Endothelial cell of umbilical vein (primary cell): ENCODE measurements around the gene SLCO3A1.

Experiments used
- CTCF ChIP-seq, 2 donors: IDR thresholded peaks; 1 replicate in 1 of 2; 2 replicates in 1 of 2; pipeline ENCODE4 v1.5.1; 2011; ENCODE audit warnings: low read length in 2 of 2, mild to moderate bottlenecking in 2 of 2, moderate library complexity in 2 of 2, control low read depth in 1 of 2, inconsistent platforms in 1 of 2, low read depth in 1 of 2; ENCODE audit not compliant: insufficient read depth in 1 of 2; ENCODE audit errors: extremely low read depth in 1 of 2
- FOS ChIP-seq: IDR thresholded peaks from 2 replicates; pipeline ENCODE4 v1.6.1; 2011; ENCODE audit warnings: mild to moderate bottlenecking, low read length, moderate library complexity, borderline replicate concordance; ENCODE audit not compliant: insufficient read depth
- POLR2A ChIP-seq: IDR thresholded peaks from 2 replicates; pipeline ENCODE4 v1.6.1; 2012; ENCODE audit warnings: low read depth, mild to moderate bottlenecking, control low read depth, low read length

- TF ChIP-seq POLR2A: no peak
- TF ChIP-seq FOS: no peak
- no peak for TF ChIP-seq CTCF (IDR thresholded peaks at IDR 0.05; ENCODE audit: extremely low read depth in 1 of 2, insufficient read depth in 1 of 2, low read depth in 1 of 2, low read length in 2 of 2)
Observed at GRCh38 chr15:91940496-91941381, 87.2 kb downstream of the SLCO3A1 start.
